CD8-positive, alpha-beta memory T cell (primary cell): ENCODE results near the gene COL6A2. TPM values are rescaled to one million over a fixed set of nuclear protein-coding genes. Genes with fewer than 3 reads are reported as not detected.
A peak's percentile ranks its signal among the peaks of the same experiment; 100 is the strongest.
"Not testable (repeated sequence)": the region's sequence is repeated elsewhere in the genome, so short reads cannot be mapped to it uniquely, and the experiment has no call there.

ENCODE experiments used
- CTCF ChIA-PET: fragments of 350-600 bp; sonication (Branson Sonifier 250); formaldehyde crosslinking; loops from one replicate; lab custom pipeline; 2021; ENCODE audit warnings: antibody characterized with exemption; lab: Charles Lee
- POLR2A ChIA-PET: fragments of 350-600 bp; sonication (Branson Sonifier 250); formaldehyde crosslinking; loops from one replicate; lab custom pipeline; 2021; ENCODE audit warnings: antibody characterized with exemption; lab: Charles Lee
- DNase-seq, 5 donors: peaks; one replicate each; pipeline versions ENCODE4 v3.0.0 to v3.0.0-alpha.2; 2020 to 2022; ENCODE audit warnings: mixed read lengths in 1 of 5
- H3K27ac ChIP-seq: one replicate; pipeline ENCODE4 v1.7.0; 2013; ENCODE audit warnings: low read depth, mild to moderate bottlenecking, low read length, moderate library complexity
- H3K27me3 ChIP-seq: 2 replicates; pipeline ENCODE4 v1.7.0; 2013; ENCODE audit warnings: low read length, mild to moderate bottlenecking; ENCODE audit not compliant: insufficient read depth, poor library complexity, severe bottlenecking
- H3K36me3 ChIP-seq: 2 replicates; pipeline ENCODE4 v1.7.0; 2013; ENCODE audit warnings: mild to moderate bottlenecking, low read length, moderate library complexity; ENCODE audit not compliant: insufficient read depth
- H3K4me1 ChIP-seq: 2 replicates; pipeline ENCODE4 v1.7.0; 2013; ENCODE audit warnings: mild to moderate bottlenecking, low read length, moderate library complexity; ENCODE audit not compliant: insufficient read depth
- H3K4me3 ChIP-seq: 2 replicates; pipeline ENCODE4 v1.7.0; 2013; ENCODE audit warnings: mild to moderate bottlenecking, low read length
- H3K9me3 ChIP-seq: 2 replicates; pipeline ENCODE4 v1.7.0; 2013; ENCODE audit warnings: mild to moderate bottlenecking, low read length
- H3K27ac Mint-ChIP-seq, 8 donors: one replicate each; pipeline ENCODE4 v1.8.0; 2020 to 2021; ENCODE audit warnings: mixed read lengths in 8 of 8, mild to moderate bottlenecking in 6 of 8, inconsistent platforms in 3 of 8, moderate library complexity in 3 of 8
- H3K27me3 Mint-ChIP-seq, 2 donors: one replicate each; pipeline ENCODE4 v1.8.0; 2020 to 2021; ENCODE audit warnings: mixed read lengths in 2 of 2, mild to moderate bottlenecking in 1 of 2, moderate library complexity in 1 of 2
- H3K36me3 Mint-ChIP-seq, 3 donors: one replicate each; pipeline ENCODE4 v1.8.0; 2020 to 2021; ENCODE audit warnings: mixed read lengths in 3 of 3, inconsistent platforms in 1 of 3, mild to moderate bottlenecking in 1 of 3
- H3K4me1 Mint-ChIP-seq, 3 donors: one replicate each; pipeline ENCODE4 v1.8.0; 2020 to 2021; ENCODE audit warnings: mixed read lengths in 3 of 3, inconsistent platforms in 1 of 3, mild to moderate bottlenecking in 1 of 3
- H3K4me3 Mint-ChIP-seq, 7 donors: one replicate each; pipeline ENCODE4 v1.8.0; 2020 to 2021; ENCODE audit warnings: mixed read lengths in 7 of 7, mild to moderate bottlenecking in 6 of 7, moderate library complexity in 4 of 7, inconsistent platforms in 2 of 7
- H3K9me3 Mint-ChIP-seq, 5 donors: one replicate each; pipeline ENCODE4 v1.8.0; 2020 to 2022; ENCODE audit warnings: mixed read lengths in 5 of 5, mild to moderate bottlenecking in 3 of 5, moderate library complexity in 2 of 5, inconsistent platforms in 1 of 5
- polyA plus RNA-seq: library from polyadenylated mRNA; unstranded; fragments of 300-500 nt; fragmentation: Illumina TruSeq; gene quantifications from one replicate; pipeline ENCODE4 v1.2.3, GENCODE V29; 2021
- total RNA-seq, 2 experiments: library from RNA; stranded (reverse); gene quantifications; one replicate each; pipeline ENCODE4 v1.2.3, GENCODE V29; 2021

COL6A2 gene
- total and polyA plus RNA-seq, 3 experiments from 2014 or later, result 17.4 to 25.1 (median 22.8) TPM

- H3K4me1 Mint-ChIP-seq, result no peaks in the 10 kb centered on the region
- no peak overlapping the region for H3K27ac Mint-ChIP-seq
- DNase-seq, result no peak
- Histone ChIP-seq H3K4me3 (no peak overlapping the region), H3K27ac (no peak overlapping the region), H3K36me3 (no peaks in the 10 kb centered on the region), H3K27me3 (no peaks in the 10 kb centered on the region), H3K9me3 (no peaks in the 10 kb centered on the region), H3K4me1 (no peaks in the 10 kb centered on the region)
- CTCF ChIA-PET, result no interaction called here
- POLR2A ChIA-PET, result no interaction called here
- H3K9me3 Mint-ChIP-seq, result no peaks in the 10 kb centered on the region
- no peak overlapping the region for H3K4me3 Mint-ChIP-seq
- no peaks in the 10 kb centered on the region for H3K36me3 Mint-ChIP-seq
- peaks cover 9 to 11% of the 10 kb centered on the region in 2 donors for H3K27me3 Mint-ChIP-seq
Observed at GRCh38 chr21:46136739-46137349, 38.9 kb downstream of the COL6A2 start.

GRCh38 chr21:46137908-46138307, 40.0 kb downstream of the COL6A2 start:
- no peak overlapping the region for H3K4me3 ChIP-seq
- ChIA-PET POLR2A (no interaction called here), CTCF (no interaction called here)

GRCh38 chr21:46138383-46138970, 40.6 kb downstream of the COL6A2 start:
- no peak overlapping the region for H3K27ac Mint-ChIP-seq
- H3K27me3 Mint-ChIP-seq, result peaks cover 9 to 11% of the 10 kb centered on the region in 2 donors
- H3K36me3 ChIP-seq, result no peaks in the 10 kb centered on the region
- POLR2A ChIA-PET, result no interaction called here
- H3K4me3 Mint-ChIP-seq, result no peak overlapping the region
- no peaks in the 10 kb centered on the region for H3K27me3 ChIP-seq
- H3K36me3 Mint-ChIP-seq, result no peaks in the 10 kb centered on the region
- no peak overlapping the region for H3K4me3 ChIP-seq
- no peak overlapping the region for H3K27ac ChIP-seq
- no peaks in the 10 kb centered on the region for H3K9me3 Mint-ChIP-seq
- no peaks in the 10 kb centered on the region for H3K9me3 ChIP-seq
- CTCF ChIA-PET, result no interaction called here
- H3K4me1 ChIP-seq, result no peaks in the 10 kb centered on the region
- DNase-seq, result no peak
- H3K4me1 Mint-ChIP-seq, result peaks cover 1 to 2% (median 1%) of the 10 kb centered on the region in 3 donors

More at GRCh38 chr21:46137908-46138307, 40.0 kb downstream of the COL6A2 start:
- no peaks in the 10 kb centered on the region for H3K9me3 Mint-ChIP-seq
- no peaks in the 10 kb centered on the region for H3K27me3 ChIP-seq
- no peak overlapping the region for H3K4me3 Mint-ChIP-seq
- H3K4me1 Mint-ChIP-seq, result no peaks in the 10 kb centered on the region
- no peaks in the 10 kb centered on the region for H3K36me3 ChIP-seq
- no peaks in the 10 kb centered on the region for H3K36me3 Mint-ChIP-seq
- no peak for DNase-seq
- no peaks in the 10 kb centered on the region for H3K9me3 ChIP-seq
- no peaks in the 10 kb centered on the region for H3K4me1 ChIP-seq
- H3K27ac ChIP-seq, result no peak overlapping the region
- H3K27me3 Mint-ChIP-seq, result peaks cover 9 to 11% of the 10 kb centered on the region in 2 donors
- H3K27ac Mint-ChIP-seq, result no peak overlapping the region

- H3K9me3 ChIP-seq, result no peaks in the 10 kb centered on the region
- H3K4me3 ChIP-seq, result no peak overlapping the region
- Mint-ChIP-seq H3K4me3 (no peak overlapping the region), H3K27me3 (peaks cover 9 to 11% of the 10 kb centered on the region in 2 donors), H3K27ac (no peak overlapping the region), H3K36me3 (peaks cover 0 to 1% (median 0%) of the 10 kb centered on the region in 3 donors), H3K4me1 (peaks cover 8 to 9% (median 8%) of the 10 kb centered on the region in 3 donors), H3K9me3 (no peaks in the 10 kb centered on the region)
- ChIA-PET POLR2A (no interaction called here), CTCF (no interaction called here)
- H3K4me1 ChIP-seq, result no peaks in the 10 kb centered on the region
- no peaks in the 10 kb centered on the region for H3K36me3 ChIP-seq
- H3K27me3 ChIP-seq, result no peaks in the 10 kb centered on the region
- no peak overlapping the region for H3K27ac ChIP-seq
- no peak for DNase-seq
Observed at GRCh38 chr21:46139686-46140085, 41.8 kb downstream of the COL6A2 start.

- CTCF ChIA-PET, DNase-seq, H3K27me3 ChIP-seq, H3K27ac ChIP-seq, H3K4me1 Mint-ChIP-seq, H3K36me3 ChIP-seq, H3K4me3 ChIP-seq, H3K4me1 ChIP-seq, POLR2A ChIA-PET, H3K9me3 Mint-ChIP-seq, H3K4me3 Mint-ChIP-seq, H3K9me3 ChIP-seq, H3K36me3 Mint-ChIP-seq: not testable (repeated sequence)
- Mint-ChIP-seq H3K27me3 (peaks cover 9 to 11% of the 10 kb centered on the region in 2 donors), H3K27ac (peak overlapping the region in 1 of 8 donors; percentile 5)
Observed at GRCh38 chr21:46140352-46141003, 42.6 kb downstream of the COL6A2 start.

GRCh38 chr21:46141767-46142581, 44.1 kb downstream of the COL6A2 start:
- DNase-seq, result peak in 1 of 5 donors; percentile 26
- Histone ChIP-seq H3K4me3 (no peak overlapping the region), H3K27ac (no peak overlapping the region), H3K9me3 (no peaks in the 10 kb centered on the region), H3K36me3 (no peaks in the 10 kb centered on the region), H3K4me1 (no peaks in the 10 kb centered on the region), H3K27me3 (no peaks in the 10 kb centered on the region)
- peaks cover 8 to 9% (median 9%) of the 10 kb centered on the region in 3 donors for H3K4me1 Mint-ChIP-seq
- H3K36me3 Mint-ChIP-seq, result peaks cover 0 to 1% (median 0%) of the 10 kb centered on the region in 3 donors
- no peaks in the 10 kb centered on the region for H3K9me3 Mint-ChIP-seq
- H3K4me3 Mint-ChIP-seq, result peak overlapping the region in 2 of 7 donors; percentile 32 to 54
- peak overlapping the region in 1 of 8 donors; percentile 50 for H3K27ac Mint-ChIP-seq
- ChIA-PET POLR2A (no interaction called here), CTCF (interaction anchor here (1.3 to 2.8 kb wide), 4 partner anchors 88 to 290 kb away, joined by 4 to 16 read pairs (median 10); partner anchors contain the start of gene LSS)
- peaks cover 5 to 13% of the 10 kb centered on the region in 2 donors for H3K27me3 Mint-ChIP-seq

GRCh38 chr21:46142582-46143473, 44.9 kb downstream of the COL6A2 start:
- Histone ChIP-seq H3K4me1 (no peaks in the 10 kb centered on the region), H3K4me3 (no peak overlapping the region), H3K27me3 (no peaks in the 10 kb centered on the region), H3K27ac (no peak overlapping the region), H3K9me3 (no peaks in the 10 kb centered on the region), H3K36me3 (no peaks in the 10 kb centered on the region)
- Mint-ChIP-seq H3K9me3 (no peaks in the 10 kb centered on the region), H3K27ac (peak overlapping the region in 2 of 8 donors; percentile 74 to 77), H3K27me3 (peaks cover 3 to 10% of the 10 kb centered on the region in 2 donors), H3K4me1 (peaks cover 8 to 9% (median 9%) of the 10 kb centered on the region in 3 donors), H3K36me3 (peaks cover 0 to 1% (median 0%) of the 10 kb centered on the region in 3 donors), H3K4me3 (no peak overlapping the region)
- DNase-seq, result peak in 3 of 5 donors; percentile 11 to 48 (median 31)
- CTCF ChIA-PET, result interaction anchor here (0.8 to 2.8 kb wide), 12 partner anchors 11 to 409 kb away, joined by 3 to 16 read pairs (median 5); partner anchors contain the start of genes LSS, MCM3AP and YBEY
- POLR2A ChIA-PET, result no interaction called here
